Measurements from ENCODE around the gene RAB15.

Gene RAB15

GRCh38 chr14:64954491-64955240 lies 17.5 kb downstream of the RAB15 start:
- FAIRE-seq, result no peak

GRCh38 chr14:64953661-64954060 lies 18.5 kb downstream of the RAB15 start:
- no peak for FAIRE-seq

GRCh38 chr14:64953310-64953654 lies 18.9 kb downstream of the RAB15 start:
- FAIRE-seq, result no peak

GRCh38 chr14:64952598-64953309 lies 19.4 kb downstream of the RAB15 start:
- FAIRE-seq, result no peak

GRCh38 chr14:64951724-64952123 lies 20.4 kb downstream of the RAB15 start:
- FAIRE-seq, result no peak

GRCh38 chr14:64951291-64951690 lies 20.8 kb downstream of the RAB15 start:
- FAIRE-seq, result no peak

- no peak for FAIRE-seq
Observed at GRCh38 chr14:64950889-64951288, 21.2 kb downstream of the RAB15 start.

- no peak for FAIRE-seq
Observed at GRCh38 chr14:64948612-64949210, 23.4 kb downstream of the RAB15 start.

- FAIRE-seq, result no peak
Observed at GRCh38 chr14:64947710-64948611, 24.2 kb downstream of the RAB15 start.

- no peak for FAIRE-seq
Observed at GRCh38 chr14:64946310-64947045, 25.7 kb downstream of the RAB15 start.

GRCh38 chr14:64945431-64946178 lies 26.5 kb downstream of the RAB15 start:
- no peak for FAIRE-seq

- no peak for FAIRE-seq
Observed at GRCh38 chr14:64944861-64945260, 27.3 kb downstream of the RAB15 start.

- no peak for FAIRE-seq
Observed at GRCh38 chr14:64944041-64944440, 28.1 kb downstream of the RAB15 start.

GRCh38 chr14:64943556-64943955 lies 28.6 kb downstream of the RAB15 start:
- FAIRE-seq, result no peak

GRCh38 chr14:64942531-64943111 lies 29.5 kb downstream of the RAB15 start, which contains the start of gene GPX2:
Gene GPX2, minus strand, starts transcription at chr14:64942745. Its CDS starts 19 bp downstream, at chr14:64942726.
- no peak for FAIRE-seq

GRCh38 chr14:64940336-64940910 lies 31.7 kb downstream of the RAB15 start:
- FAIRE-seq, result no peak

GRCh38 chr14:64939817-64940190 lies 32.3 kb downstream of the RAB15 start:
- FAIRE-seq, result no peak

GRCh38 chr14:64938972-64939816 lies 32.9 kb downstream of the RAB15 start:
- FAIRE-seq, result no peak

GRCh38 chr14:64937821-64938193 lies 34.3 kb downstream of the RAB15 start:
- FAIRE-seq, result no peak

All from A204.1 (cell line).